NCI-H460 (cell line): ENCODE data around the gene RAC3. TPM values are rescaled to one million over a fixed set of nuclear protein-coding genes. Genes with fewer than 3 reads are reported as not detected.

Experiments used
- DNase-seq: peaks from one replicate; pipeline ENCODE4 v3.0.0-alpha.2; 2016; ENCODE audit warnings: low read depth; ENCODE audit errors: extremely low read depth
- polyA plus RNA-seq: library from polyadenylated mRNA; depleted of rRNA; stranded (reverse); fragments of >200 nt; gene quantifications from 2 replicates; pipeline ENCODE4 v1.2.3, GENCODE V29; 2014; cell fraction: nucleus; rRNA removed
- total RNA-seq: library from RNA; depleted of rRNA; stranded (reverse); fragments of >200 nt; shearing (Covaris generic); gene quantifications from 2 replicates; pipeline ENCODE4 v1.2.3, GENCODE V29; 2014; rRNA removed

The RAC3 gene
- total RNA-seq = 19.0 and 25.5 TPM in 2 replicates
- polyA plus RNA-seq = 122 and 123 TPM in 2 replicates

DNA sequence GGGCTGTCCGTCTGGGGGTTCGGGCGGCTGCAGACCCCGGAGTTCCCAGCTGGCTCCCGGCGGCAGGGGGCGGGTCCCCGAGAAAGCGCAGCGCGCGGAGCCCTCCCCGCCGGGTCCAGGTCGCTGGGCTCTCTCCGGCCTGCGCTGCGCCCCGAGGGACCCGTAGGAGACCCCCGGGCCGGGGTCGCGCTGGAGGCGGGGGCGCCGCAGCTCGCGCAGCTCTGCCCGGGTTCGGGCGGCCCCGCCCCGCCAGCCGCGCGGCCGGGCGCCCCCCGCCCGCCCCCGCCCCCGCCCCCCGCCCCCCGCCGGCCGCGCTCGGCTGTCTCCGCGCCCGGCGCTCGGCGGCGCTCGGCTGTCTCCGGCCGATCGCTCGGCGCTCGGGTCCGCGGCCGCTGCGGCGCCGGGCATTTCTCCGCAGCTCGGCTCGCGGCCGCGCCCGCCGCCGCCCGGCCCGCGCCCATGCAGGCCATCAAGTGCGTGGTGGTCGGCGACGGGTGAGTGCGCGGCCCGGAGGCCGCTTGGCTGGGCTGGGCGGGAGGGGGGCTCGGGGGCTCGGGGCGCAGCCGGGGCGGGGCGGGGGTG, at the start of gene RAC3:
RAC3 (plus strand) TSS at position 376 of the 582 bp plus-strand sequence; CDS start at position 460, 84 bp downstream.
- no peak for DNase-seq

DNA sequence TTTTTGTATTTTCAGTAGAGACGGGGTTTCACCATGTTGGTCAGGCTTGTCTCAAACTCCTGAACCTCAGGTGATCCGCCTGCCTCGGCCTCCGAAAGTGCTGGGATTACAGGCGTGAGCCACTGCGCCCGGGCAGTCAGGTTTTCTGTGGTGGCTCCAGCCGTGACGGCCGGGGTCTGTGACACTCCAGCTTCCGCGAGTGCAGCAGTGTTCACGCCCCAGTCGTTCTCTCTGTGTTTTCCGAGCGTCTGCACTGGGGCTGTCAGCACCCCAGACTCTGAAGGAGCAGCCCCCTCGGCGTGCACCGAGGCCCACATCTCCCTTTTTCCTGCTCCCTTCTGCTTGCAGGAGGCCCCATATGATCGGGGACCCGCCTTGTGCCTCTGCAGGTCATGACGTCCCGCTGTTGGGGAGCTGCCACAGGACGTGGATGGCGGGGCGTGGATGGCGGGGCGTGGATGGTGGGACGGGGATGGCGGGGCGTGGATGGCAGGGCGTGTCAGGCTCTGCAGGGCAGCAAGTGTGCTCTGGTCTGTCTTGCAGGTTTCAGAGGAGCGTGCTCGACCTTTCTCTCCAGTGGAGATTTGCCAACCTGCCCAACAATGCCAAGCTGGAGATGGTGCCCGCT, 48.4 kb upstream of the RAC3 start:
- DNase-seq = no peak

DNA sequence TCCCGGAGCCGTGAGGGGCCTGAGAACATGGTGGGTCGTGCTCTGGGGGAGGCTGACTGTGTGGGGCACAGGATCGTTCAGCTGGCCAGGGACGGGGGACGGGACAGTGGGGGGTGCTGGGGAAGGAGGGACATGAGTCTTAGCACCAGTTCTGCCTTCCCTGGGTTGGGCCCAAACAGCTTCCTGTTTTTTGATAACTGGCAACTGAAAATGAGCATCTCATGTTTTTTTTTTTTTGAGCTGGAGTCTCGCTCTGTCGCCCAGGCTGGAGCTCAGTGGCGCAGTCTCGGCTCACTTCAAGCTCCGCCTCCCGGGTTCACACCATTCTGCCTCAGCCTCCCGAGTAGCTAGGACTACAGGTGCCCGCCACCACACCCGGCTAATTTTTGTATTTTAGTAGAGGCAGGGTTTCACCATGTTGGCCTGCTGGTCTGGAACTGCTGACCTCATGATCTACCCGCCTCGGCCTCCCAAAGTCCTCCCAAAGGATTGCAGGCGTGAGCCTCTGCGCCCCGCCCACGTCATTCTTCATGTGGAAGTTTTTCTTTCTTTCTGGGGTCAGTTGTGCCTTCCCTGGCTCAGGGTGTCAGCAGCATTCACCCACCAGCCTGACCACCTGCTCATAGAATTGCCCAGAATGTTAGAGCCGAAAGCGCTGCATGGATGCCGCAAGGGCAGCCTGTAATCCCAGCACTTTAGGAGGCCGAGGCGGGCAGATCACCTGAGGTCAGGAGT, 47.7 kb upstream of the RAC3 start:
- no peak for DNase-seq

DNA sequence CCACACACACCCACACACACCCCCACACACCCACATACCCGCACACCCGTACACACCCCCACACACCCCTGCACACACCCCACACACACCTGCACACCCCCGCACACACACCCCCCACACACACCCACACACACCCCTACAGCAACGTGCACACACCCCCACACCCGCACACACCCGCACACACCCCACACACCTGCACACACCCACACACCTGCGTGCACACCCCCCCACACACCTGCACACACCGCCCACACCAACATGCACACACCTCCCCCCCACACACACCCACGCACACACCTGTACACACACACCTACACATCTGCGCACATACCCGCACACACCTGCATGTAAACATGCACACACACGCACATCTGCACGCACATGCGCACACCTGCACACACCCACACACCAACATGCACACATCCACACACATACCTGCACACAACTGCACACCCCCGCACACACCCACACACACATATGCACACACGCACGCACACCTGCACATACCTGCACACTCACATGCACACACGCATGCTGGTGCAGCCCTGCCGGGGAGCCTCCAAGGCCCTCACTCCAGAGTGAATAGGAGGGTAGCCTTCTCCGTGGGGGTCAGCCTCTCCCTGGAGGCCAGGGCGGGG, 46.6 kb upstream of the RAC3 start:
- no peak for DNase-seq

DNA sequence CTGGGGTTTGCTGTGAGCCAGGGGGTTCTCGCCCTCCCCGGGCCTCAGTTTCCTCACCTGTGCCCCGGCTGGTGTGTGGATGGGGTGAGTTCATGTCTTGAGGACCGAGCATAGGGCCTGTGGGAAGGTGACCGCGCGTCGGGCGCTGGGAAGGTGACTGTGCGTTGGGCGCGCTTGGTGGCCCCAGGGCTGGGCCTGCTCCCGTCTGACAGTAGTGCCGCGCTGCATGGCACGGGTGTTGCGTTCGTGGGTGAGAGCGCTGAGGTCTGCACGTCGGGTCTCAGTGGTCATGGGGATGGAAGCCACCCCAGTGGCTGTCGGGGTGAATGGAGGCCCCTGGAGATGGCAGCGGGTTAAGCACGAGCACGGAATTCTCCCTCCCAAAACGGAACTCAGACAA, 44.9 kb upstream of the RAC3 start:
- DNase-seq = no peak

DNA sequence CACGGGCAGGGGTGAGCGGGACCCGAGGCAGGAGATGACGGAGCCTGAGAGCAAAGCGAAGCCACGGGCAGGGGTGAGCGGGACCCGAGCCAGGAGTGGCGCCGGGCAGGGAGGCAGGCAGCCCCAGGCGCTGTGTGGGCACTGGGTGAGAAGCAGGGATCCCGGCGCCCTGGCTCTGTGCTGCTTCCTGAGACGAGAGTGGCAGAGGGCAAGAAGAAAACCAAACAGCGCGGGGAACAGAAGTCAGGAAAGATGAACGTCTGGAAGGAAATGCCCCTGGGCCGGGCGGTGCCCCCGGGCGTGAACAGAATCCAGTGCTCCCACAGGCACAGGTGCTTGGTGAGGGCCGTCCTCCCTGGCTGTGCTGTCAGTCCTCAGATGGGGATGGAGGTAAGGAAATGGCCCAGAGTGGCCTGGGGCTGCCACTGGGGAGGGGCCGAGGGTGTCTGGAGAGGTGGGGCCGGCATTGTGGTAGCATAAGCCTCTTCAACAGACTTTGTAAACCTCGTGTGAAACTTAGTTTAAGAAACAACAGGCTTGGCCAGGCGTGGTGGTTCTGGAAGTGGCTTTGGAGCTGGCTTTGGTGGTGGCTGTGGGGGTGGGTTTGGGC, 44.2 kb upstream of the RAC3 start:
- no peak for DNase-seq

DNA sequence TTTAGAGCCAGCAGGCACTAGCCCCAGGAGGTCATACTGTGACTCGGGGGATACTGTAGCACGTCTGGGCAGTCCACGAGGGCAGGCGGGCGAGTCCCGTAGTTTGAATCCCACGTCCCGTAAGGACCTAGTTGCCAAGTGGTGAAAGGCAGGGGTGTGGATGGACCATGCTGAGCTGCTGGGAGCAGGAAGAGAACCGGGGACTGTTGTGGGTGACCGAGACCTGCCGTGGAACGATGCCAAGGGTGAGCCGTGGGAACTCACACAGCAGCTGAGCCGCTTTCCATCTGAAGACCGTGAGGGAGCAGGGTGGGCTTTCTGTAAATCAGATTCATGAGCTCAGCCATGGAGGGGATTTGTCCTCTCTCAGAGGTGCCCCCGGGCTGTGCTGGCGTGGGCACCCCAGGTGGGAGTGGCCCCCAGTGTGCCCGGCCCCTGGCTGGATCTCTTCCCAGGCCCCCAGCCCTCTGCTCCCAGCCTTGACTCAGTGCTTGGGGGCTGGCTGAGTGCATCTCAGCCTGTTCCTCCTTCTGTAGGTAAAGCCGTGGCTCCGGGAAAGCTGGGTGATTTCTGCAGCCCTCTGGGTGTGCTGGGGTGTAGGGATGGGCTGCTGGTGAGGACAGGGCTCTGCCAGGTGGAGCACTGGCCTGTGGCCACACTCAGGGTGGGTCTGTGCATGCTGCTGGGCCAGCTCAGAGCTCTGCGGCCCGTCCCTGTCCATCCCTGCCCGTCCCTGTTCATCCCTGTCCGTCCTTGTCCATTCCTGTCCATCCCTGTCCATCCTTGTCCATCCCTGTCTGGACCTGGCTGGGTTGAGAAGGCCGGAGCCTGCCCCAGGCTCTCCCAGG, 40.4 kb upstream of the RAC3 start:
- no peak for DNase-seq

DNA sequence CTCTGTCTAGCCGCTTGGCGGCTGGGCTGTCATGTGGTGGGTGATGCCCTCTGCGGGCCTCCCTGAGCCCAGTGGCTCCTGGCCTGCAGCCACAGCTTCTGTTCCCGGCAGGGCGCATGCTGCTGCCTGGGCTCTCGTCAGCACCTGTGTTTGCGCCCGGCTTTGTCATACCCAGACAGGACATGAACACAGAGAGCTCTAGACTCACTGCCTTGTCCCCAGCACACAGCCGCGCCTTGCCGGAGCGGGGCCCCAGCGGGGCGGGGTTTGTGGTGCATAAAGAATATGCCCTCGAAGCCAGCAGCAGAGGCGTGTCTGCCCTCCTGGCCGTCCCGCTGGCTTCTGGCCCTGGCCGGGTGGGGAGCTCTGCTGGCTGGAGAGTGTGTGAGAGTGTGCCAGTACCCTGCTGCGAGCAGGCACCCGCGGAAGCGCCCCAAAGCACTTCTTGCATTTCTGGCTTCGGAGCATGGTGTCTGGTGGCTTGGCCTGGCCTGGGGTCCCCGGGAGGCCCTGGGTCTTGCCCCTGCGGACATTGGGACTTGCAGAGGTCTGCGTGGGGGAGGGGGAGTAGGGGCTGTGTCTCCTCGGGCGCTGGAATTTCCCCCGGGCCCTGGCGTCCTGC, 39.7 kb upstream of the RAC3 start:
- DNase-seq = peak; percentile 30

DNA sequence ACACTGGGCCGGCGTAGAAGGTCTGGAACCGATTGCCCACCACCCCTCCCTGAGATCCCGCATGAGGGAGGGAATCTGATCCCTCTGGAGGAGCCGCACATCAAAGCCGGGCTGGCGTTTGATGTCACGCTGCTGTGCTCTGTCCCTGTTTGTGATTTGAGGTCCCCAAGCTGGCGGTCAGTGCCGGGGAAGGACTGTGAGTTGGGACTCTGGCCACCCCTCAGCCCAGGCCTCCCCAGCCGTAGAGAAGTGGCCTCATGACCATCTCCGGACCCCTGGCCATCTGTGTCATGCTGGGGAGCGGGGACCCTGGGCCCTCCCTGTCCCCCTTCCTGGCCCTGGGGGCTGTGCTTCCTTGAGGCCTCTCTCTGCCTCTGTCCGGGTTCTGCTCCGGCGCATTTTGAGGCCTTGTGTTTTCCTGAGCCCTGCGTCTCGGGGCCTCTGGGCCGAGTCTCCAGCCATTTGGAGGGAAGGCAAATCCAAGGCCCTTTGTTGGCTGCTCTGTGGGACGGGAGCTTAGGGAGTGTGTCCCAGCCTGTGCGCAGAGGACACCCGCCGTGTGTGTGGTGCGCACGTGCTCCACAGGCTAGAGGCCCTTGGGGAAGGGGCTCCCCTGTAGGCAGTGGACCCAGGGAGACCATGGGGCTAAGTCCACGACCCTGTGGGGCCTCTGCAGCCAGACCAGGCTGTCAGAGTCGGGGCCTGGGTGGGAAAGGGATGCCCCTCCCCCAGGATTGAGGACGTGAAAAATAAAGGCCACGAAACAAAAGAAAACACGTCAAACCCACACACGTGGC, 39.0 kb upstream of the RAC3 start:
- DNase-seq = no peak

DNA sequence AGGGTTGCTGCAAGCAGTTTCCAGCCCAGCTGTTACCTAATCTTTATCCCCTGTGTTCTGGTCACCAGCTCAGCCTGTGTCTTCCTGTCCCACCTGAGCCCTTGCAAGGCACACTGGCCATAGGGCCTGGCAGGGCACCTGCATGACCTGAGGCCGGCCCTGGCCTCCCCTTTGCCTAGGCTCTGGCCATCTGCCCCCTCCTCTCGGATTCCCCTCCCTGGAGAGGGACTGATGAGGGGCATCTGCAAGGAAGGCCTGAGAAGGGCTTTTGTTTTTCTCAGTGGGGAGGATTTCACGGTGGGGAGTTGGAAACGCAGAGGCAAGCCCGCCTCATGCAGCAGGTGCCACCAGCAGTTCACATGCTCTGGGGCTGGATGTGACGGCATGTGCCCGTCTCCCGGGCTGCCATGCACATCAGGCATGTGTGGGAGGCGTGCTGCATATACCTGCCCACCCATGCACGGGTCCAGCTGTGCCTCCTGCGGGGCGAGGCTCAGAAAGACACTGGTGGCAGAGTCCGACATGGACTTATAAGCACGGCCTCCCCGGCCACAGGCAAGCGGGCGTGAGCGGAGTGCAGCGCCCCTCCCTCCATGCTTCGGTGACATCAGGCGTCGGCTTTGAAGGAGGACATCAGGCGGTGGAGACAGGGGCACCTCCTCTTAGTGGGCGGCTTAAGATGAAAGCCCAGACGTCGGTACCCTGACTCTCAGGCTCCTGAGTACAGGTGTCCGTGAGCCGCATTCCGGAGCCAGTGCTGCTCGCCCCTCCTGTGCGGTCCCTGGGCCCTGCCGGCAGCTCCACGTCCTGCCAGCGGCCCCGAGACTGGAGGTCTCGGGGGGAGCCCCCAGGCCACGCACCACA, 37.5 kb upstream of the RAC3 start:
- no peak for DNase-seq

DNA sequence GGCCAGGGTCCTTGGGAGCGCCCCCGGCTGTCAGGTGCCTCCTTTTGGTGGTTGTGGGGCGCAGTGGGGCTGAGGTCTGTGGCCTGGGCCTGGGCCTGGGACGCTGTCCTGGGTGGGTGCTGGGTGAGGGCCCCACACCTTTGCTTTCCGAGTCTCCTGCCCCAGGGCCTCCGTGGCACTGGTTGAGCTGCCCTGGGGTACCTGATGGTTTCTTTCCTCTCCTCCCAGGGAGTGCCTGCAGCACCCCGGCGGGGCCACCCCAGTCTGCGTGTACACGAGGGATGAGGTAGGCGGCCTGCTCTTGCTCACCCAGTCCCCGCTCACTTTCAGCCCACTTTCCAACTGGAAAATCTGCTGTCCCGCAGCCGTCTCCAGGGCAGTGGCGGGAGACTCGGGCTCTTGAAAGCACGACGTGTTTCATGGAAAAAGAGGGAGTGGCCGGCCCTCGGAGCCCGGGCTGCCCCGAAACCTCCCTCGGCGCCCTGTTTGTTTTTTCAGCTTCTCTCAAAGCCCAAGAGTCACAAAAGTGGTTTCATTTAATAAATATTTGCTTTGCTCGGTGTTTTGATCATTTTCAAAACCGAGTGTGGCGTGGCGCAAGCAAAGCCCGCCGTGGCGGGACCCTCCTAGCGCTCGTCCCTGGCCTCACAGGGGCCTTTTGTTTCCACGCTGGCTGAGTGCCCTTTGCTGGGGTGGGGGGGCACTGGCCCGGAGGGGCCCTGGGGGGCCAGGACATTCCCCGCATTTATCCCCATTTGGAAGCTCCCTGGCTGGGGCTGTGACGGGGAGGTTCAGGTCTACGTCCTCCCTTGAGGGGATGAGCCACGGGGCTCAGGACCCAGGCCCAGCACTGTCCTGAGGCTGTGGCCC, 36.6 kb upstream of the RAC3 start:
- no peak for DNase-seq

DNA sequence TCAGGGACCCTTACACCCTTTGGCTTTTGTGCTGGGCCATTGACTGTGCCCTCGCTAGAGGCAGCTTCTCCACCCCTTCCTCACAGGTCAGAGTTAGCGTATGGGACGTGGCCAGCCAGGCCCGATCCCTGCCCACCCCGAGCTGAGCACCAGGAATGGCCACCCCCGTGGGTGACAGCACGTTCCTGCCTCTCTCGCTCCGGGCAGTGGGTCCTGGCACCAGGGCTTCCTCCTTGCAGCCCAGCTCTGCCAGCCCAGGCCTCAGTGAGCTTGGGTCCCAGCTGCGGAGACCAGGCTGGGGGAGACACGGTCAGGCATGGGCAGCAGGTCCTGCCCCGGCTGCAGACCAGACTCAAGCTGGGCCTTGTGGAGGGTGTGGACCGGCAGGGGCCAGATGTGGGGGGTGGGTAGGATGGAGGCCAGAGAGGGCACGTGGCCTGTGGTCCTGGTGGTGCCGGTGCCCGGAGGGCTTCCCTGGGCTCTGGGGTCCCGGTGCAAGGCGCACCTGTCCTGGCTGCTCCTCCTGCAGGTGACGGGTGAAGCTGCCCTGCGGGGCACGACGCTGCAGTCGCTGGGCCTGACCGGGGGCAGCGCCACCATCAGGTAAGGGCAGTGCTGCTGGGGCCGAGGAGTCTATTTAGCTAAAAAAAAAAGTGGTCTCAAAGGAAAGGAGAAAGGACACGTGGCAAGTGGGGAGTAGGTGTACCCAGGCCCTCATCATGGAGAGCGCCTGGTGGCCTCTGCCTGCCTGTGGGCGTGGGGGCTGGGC, 35.8 kb upstream of the RAC3 start:
- DNase-seq = no peak

DNA sequence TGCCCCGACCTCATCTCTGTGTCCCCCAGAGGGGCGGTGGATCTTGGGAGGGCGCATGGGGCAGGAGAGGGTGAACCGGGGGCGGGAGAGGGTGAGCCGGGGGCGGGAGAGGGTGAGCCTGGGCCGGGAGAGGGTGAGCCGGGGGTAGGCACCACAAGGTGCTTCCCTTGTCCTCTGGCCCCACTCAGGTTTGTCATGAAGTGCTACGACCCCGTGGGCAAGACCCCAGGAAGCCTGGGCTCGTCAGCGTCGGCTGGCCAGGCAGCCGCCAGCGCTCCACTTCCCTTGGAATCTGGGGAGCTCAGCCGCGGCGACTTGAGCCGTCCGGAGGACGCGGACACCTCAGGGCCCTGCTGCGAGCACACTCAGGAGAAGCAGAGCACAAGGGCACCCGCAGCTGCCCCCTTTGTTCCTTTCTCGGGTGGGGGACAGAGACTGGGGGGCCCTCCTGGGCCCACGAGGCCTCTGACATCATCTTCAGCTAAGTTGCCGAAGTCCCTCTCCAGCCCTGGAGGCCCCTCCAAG, 35.2 kb upstream of the RAC3 start:
- DNase-seq = no peak

DNA sequence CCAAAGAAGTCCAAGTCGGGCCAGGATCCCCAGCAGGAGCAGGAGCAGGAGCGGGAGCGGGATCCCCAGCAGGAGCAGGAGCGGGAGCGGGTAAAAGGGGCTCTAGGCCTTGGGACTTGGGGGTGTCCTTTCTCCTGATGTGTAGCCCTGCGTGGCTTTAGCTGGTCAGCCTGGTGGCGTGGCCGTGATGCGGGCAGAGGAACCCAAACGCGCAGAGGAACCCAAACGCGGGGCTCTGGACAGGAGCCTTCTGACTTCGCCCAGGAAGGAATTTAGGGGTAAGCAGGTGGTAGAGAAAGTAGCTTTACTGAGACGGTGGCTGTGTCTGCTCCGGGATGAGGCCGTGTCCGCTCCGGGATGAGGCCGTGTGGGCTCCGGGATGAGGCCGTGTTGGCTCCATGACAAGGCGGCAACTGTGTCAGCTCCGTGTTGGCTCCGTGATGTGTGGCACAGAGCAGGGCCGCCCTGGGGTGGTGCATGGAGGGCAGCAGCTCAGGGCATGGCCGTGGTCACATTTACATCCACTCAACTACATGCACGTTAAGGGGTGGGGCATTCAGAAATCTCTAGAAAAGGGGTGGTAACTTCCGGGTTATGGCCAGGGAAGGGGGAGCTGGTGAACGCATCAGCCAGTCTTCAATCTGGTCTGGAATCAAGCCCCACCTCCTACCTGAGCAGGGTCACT, 34.6 kb upstream of the RAC3 start:
- no peak for DNase-seq

DNA sequence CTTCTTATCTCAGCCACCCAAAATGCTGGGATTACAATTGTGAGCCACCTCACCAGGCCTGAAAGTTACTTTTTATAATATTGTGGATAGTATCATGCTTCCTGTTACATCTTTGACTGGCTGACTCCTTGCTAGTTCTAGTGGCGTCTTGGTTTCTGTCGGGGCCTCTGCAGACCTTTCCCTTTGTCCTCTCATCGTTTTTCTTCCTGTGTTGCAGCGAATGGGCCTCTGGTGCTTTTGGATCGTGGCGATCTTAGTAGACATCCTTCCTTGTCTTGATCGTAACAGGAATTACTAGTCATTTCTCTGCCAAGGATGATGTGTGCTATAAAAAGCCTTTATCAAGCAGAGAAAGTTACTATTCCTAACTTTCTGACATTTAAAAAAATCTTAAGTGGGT, 33.3 kb upstream of the RAC3 start:
- no peak for DNase-seq
